Measurements from ENCODE around the gene C11orf54. TPM values are rescaled to one million over a fixed set of nuclear protein-coding genes. Genes with fewer than 3 reads are reported as not detected.

Gene C11orf54
- total RNA-seq, 2 donors from 2014 or later = 20.2 to 32.0 TPM

GRCh38 chr11:93804879-93805278 is 63.4 kb downstream of the C11orf54 start:
- H3K27ac ChIP-seq = no peak overlapping the region
- DNase-seq (ENCODE audit: low spot score) (no peak), ATAC-seq (ENCODE audit: insufficient number of reproducible peaks, low FRiP score, low read depth) (no peak)
- peaks cover 30% of the 10 kb centered on the region for H3K36me3 ChIP-seq
- no peaks in the 10 kb centered on the region for H3K9me3 ChIP-seq
- H3K27me3 ChIP-seq (replicated peaks; ENCODE audit: insufficient read depth) = no peaks in the 10 kb centered on the region
- no peak for TF ChIP-seq CTCF (IDR thresholded peaks at IDR 0.05)
- no peaks in the 10 kb centered on the region for H3K4me1 ChIP-seq (ENCODE audit: control insufficient read depth in 1 of 2, low read depth in 2 of 2)
- no peak overlapping the region for H3K4me3 ChIP-seq

- Histone ChIP-seq H3K27me3 (replicated peaks; ENCODE audit: insufficient read depth) (no peaks in the 10 kb centered on the region), H3K9me3 (no peaks in the 10 kb centered on the region), H3K4me3 (no peak overlapping the region), H3K4me1 (ENCODE audit: control insufficient read depth in 1 of 2, low read depth in 2 of 2) (no peaks in the 10 kb centered on the region), H3K36me3 (peaks cover 31% of the 10 kb centered on the region), H3K27ac (no peak overlapping the region)
- no peak for ATAC-seq (ENCODE audit: insufficient number of reproducible peaks, low FRiP score, low read depth)
- no peak for DNase-seq (ENCODE audit: low spot score)
- TF ChIP-seq CTCF (IDR thresholded peaks at IDR 0.05) = no peak
Measured at GRCh38 chr11:93807980-93808379, 66.5 kb downstream of the C11orf54 start.

GRCh38 chr11:93813974-93814373 is 72.5 kb downstream of the C11orf54 start:
- no peak for DNase-seq (ENCODE audit: low spot score)
- no peak for ATAC-seq (ENCODE audit: insufficient number of reproducible peaks, low FRiP score, low read depth)
- Histone ChIP-seq H3K4me3 (no peak overlapping the region), H3K27ac (no peak overlapping the region), H3K27me3 (replicated peaks; ENCODE audit: insufficient read depth) (no peaks in the 10 kb centered on the region), H3K4me1 (ENCODE audit: control insufficient read depth in 1 of 2, low read depth in 2 of 2) (no peaks in the 10 kb centered on the region), H3K9me3 (no peaks in the 10 kb centered on the region), H3K36me3 (peaks cover 32% of the 10 kb centered on the region)
- no peak for TF ChIP-seq CTCF (IDR thresholded peaks at IDR 0.05)

Other genes starting within 250 kb of the C11orf54 start
- 10 to 100 TPM in 1 of 2 donors, 1 to 10 TPM in 1; 9.7 to 80.1 TPM for gene SMCO4, start 198.3 kb upstream of the C11orf54 start, total RNA-seq
- 10 to 100 TPM; 18.7 to 23.4 TPM for gene CEP295, start 80.0 kb upstream of the C11orf54 start, total RNA-seq
- 100 to 1,000 TPM in 1 of 2 donors, 10 to 100 TPM in 1; 99.4 to 231 TPM for gene TAF1D, start 177 bp upstream of the C11orf54 start, total RNA-seq
- 10 to 100 TPM; 12.3 to 32.7 TPM for gene MED17, start 42.6 kb downstream of the C11orf54 start, total RNA-seq
- not detected for gene VSTM5, start 108.9 kb downstream of the C11orf54 start, total RNA-seq